ENCODE data around the gene CHRNG. TPM values are rescaled to one million over a fixed set of nuclear protein-coding genes. Genes with fewer than 3 reads are reported as not detected.

CHRNG gene
- total RNA-seq, 4 donors from 2014 or later = not detected

DNA sequence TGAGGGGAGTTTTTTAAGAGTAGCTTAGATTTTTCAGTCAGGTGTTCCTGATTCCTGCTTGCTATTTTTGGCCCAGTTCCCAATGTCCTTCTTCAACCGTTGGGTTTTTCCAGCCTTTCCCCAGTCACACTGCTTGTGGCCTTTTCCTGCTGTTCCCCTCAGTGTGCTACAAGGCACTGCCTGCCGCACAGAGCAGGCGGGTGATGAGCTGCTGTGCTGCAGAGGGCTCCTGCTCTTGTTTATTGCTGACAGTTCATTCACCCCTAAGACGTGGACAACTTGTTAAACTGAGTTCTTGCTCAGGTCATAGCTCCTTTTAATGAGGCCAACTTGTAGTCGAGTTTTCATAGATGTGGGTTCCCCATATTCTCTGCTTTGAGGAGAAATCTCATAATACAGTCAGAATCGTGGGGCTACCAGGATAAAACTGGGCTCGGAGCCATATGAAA, 31.6 kb downstream of the CHRNG start:
- WGBS, 2 donors (ENCODE audit: low coverage in 1 of 2) = 61 to 64% methylated on average over 5 to 7 of the region's 7 CpGs
- TF ChIP-seq, protein P1, sequence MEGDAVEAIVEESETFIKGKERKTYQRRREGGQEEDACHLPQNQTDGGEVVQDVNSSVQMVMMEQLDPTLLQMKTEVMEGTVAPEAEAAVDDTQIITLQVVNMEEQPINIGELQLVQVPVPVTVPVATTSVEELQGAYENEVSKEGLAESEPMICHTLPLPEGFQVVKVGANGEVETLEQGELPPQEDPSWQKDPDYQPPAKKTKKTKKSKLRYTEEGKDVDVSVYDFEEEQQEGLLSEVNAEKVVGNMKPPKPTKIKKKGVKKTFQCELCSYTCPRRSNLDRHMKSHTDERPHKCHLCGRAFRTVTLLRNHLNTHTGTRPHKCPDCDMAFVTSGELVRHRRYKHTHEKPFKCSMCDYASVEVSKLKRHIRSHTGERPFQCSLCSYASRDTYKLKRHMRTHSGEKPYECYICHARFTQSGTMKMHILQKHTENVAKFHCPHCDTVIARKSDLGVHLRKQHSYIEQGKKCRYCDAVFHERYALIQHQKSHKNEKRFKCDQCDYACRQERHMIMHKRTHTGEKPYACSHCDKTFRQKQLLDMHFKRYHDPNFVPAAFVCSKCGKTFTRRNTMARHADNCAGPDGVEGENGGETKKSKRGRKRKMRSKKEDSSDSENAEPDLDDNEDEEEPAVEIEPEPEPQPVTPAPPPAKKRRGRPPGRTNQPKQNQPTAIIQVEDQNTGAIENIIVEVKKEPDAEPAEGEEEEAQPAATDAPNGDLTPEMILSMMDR (IDR thresholded peaks at IDR 0.05) = no peak
- no peak for TF ChIP-seq EP300 (IDR thresholded peaks at IDR 0.05)
- no peak for TF ChIP-seq POLR2AphosphoS5 (IDR thresholded peaks at IDR 0.05)
- no peak for TF ChIP-seq POLR2A (IDR thresholded peaks at IDR 0.05)
- H3K4me3 ChIP-seq = no peak overlapping the region
- peaks cover 7 to 93% of the 10 kb centered on the region in 2 donors for H3K36me3 ChIP-seq
- H3K9me3 ChIP-seq = no peaks in the 10 kb centered on the region
- ATAC-seq = no peak
- no peaks in the 10 kb centered on the region for H3K4me1 ChIP-seq
- H3K27me3 ChIP-seq = no peaks in the 10 kb centered on the region
- H3K27ac ChIP-seq = no peak overlapping the region

DNA sequence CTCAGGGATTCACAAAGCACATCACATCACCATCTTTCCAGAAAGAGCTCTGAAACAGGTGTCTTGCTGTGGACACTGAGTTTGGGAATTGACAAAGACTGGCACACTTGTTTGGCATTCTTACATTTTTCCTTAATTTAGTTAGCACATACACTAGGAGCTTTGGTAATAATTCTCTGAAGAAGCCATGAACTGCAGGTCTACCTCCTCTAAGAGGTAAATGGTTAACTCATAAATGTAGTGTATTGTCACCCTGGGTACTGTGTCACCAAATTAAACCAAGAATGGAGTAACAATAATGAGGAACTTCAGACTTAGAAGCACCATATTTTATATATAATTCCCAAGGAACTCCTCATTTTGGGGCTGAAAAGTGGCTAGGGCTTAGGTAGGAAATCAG, 33.5 kb downstream of the CHRNG start:
- no peak overlapping the region for H3K27ac ChIP-seq
- no peaks in the 10 kb centered on the region for H3K4me1 ChIP-seq
- ATAC-seq = no peak
- H3K27me3 ChIP-seq = no peaks in the 10 kb centered on the region
- TF ChIP-seq, protein P1 (IDR thresholded peaks at IDR 0.05) = no peak
- TF ChIP-seq POLR2A (IDR thresholded peaks at IDR 0.05) (no peak), POLR2AphosphoS5 (IDR thresholded peaks at IDR 0.05) (no peak), EP300 (IDR thresholded peaks at IDR 0.05) (no peak)
- H3K4me3 ChIP-seq = no peak overlapping the region
- H3K36me3 ChIP-seq = peaks cover 0 to 88% of the 10 kb centered on the region in 2 donors
- no peaks in the 10 kb centered on the region for H3K9me3 ChIP-seq

DNA sequence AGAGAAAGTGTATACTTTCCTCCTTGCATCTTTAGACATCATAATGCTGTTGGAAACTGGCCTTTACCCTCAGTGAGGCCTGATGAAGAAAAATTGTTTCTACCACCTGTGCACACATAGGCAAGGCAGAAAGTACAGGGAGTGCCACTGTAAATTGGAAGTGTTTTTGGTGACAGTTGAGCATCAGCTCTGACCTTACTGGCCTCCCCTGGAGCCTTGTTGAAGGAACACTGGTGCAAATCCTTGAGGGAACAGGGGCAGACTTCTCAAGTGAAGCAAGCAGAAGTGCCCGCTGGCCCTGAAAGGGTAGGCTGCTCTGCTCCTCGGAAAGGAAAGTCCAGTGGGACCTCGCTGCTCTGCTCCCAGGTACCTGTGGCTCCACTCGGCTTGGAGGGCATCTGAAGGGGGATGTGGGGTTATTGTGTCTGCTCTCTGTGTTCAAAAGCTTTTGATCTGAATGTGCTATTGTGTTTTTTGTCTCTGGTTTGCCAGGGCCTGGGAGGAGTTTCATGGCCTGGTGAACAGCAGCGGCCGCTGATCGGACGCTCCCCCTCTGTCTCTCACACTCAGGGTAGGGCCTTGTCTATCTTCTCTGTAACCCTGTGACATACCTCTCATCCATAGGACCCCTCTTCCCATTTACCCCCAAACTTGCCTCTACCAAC, 34.4 kb downstream of the CHRNG start:
- H3K9me3 ChIP-seq = no peaks in the 10 kb centered on the region
- 90 to 100% methylated on average over 2 to 4 of the region's 8 CpGs for WGBS, 2 donors (ENCODE audit: low coverage in 1 of 2)
- no peak for ATAC-seq
- H3K27me3 ChIP-seq = no peaks in the 10 kb centered on the region
- no peak overlapping the region for H3K4me3 ChIP-seq
- no peak overlapping the region for H3K27ac ChIP-seq
- TF ChIP-seq EP300 (IDR thresholded peaks at IDR 0.05) (no peak), POLR2A (IDR thresholded peaks at IDR 0.05) (no peak), POLR2AphosphoS5 (IDR thresholded peaks at IDR 0.05) (no peak)
- TF ChIP-seq, protein P1 (IDR thresholded peaks at IDR 0.05) = no peak
- peaks cover 0 to 80% of the 10 kb centered on the region in 2 donors for H3K36me3 ChIP-seq
- no peaks in the 10 kb centered on the region for H3K4me1 ChIP-seq

DNA sequence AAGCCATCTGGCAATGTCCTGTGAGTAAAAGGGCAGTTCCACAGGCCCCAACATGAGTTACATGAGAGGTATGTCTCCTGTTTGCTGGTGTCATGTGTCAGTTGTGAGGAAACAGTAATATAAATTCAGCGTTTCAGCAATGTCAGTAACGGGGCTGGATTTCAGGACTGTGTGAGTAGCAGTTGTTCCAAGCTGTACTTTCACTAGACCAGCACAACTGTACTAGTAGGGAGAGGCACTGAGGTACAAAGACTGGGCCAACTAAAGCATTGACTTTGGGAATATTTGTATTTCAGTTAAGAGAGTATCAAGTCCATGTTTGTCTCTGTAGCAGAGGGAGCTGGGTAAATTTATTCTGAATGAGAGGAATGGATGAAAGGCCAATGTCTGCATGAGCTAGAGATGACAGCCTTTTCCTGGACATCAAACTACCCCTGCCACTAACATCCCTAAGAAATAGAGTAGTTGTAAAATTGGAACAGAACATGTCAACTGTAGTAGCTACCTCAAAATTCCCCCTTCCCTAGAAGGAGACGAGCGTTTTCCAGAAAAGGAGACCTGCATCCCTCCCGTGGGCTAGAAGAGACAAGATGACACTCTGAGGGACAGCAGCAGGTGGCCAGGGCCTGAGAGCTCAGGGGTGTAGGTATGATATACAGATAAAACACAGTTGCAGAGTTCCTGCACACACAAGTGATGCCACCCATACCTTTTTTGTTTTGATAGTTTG, 35.3 kb downstream of the CHRNG start:
- 86 to 92% methylated on average over 5 of the region's 5 CpGs for WGBS, 2 donors (ENCODE audit: low coverage in 1 of 2)
- Histone ChIP-seq H3K27me3 (no peaks in the 10 kb centered on the region), H3K36me3 (peaks cover 0 to 79% of the 10 kb centered on the region in 2 donors), H3K9me3 (no peaks in the 10 kb centered on the region), H3K27ac (no peak overlapping the region), H3K4me1 (no peaks in the 10 kb centered on the region), H3K4me3 (no peak overlapping the region)
- TF ChIP-seq EP300 (IDR thresholded peaks at IDR 0.05) = no peak
- TF ChIP-seq, protein P1 (IDR thresholded peaks at IDR 0.05) = no peak
- TF ChIP-seq POLR2A (IDR thresholded peaks at IDR 0.05) = no peak
- TF ChIP-seq POLR2AphosphoS5 (IDR thresholded peaks at IDR 0.05) = no peak
- no peak for ATAC-seq

DNA sequence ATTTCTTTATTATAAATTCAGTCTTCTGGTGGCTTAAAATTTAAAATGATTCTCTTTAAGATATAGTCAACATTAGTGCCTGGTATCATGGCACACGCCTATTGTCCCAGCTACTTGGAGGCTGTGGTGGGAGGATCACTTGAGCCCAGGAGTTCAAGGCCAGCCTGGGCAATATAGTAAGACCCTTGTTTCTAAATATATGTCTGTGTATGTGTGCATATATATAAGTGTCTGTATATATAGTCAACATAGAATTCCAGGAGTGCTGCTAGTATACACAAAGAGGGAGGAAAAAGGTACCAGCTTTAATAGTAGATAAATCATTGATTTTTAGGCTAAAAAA, 35.9 kb downstream of the CHRNG start:
- 83 to 86% methylated on average over 1 of the region's 1 CpG for WGBS, 2 donors (ENCODE audit: low coverage in 1 of 2)
- TF ChIP-seq POLR2A (IDR thresholded peaks at IDR 0.05) = no peak
- H3K36me3 ChIP-seq = peaks cover 0 to 77% of the 10 kb centered on the region in 2 donors

More for the DNA sequence above, 35.9 kb downstream of the CHRNG start:
- no peak for ATAC-seq
- Histone ChIP-seq H3K27me3 (no peaks in the 10 kb centered on the region), H3K4me1 (no peaks in the 10 kb centered on the region), H3K4me3 (no peak overlapping the region), H3K27ac (no peak overlapping the region), H3K9me3 (no peaks in the 10 kb centered on the region)
